ENCODE measurements around the gene RAB27B. TPM values are rescaled to one million over a fixed set of nuclear protein-coding genes. Genes with fewer than 3 reads are reported as not detected.
"Not testable (repeated sequence)": the region's sequence is repeated elsewhere in the genome, so short reads cannot be mapped to it uniquely, and the experiment has no call there.

Gene RAB27B
- polyA plus RNA-seq, 2 of the 4 experiments (the other 2 are of a cell fraction), result 11.0 to 13.2 TPM

DNA sequence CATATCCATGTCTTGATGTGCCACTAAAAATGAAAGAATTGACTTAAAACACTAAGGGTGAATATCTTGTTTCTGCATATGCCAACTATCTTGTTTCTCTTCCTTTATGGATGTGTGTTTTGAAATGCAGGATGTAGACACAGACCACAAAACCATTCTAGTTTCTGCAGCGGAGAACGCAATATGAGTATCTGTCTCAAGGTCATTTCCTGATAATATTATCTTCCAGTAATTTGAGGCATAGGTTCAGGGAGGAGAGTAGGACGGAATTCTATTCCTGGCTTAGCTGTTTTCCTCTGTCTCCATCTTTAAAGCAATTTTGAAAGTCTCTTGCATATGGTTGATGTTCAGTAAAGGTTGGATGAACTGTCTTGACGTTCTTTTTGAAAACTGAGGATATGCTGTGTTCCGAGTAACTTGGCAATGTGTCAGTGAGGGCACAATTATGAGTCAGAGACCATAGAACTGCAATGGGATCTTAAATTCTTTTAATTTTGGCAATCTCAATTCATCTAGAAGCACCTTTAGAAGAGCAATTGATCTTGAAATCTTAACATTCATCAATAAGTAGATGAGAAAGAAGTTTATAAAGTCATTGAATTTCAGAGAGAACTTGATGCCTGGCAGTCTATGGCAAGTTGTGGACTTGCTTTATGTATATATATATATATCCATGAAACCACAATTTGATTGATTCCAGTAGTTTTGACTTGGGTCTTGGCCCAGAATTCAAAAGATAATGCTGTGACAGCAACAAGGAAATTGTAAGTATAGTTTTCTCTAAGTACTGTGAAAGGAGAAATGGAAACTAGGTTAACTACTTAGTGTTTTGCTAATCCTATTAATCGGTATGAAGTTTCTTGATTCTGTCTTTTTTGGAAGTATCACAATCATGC, 24.8 kb downstream of the RAB27B start:
- Histone ChIP-seq H3K4me2 (no peak overlapping the region), H3K9me3 (no peaks in the 10 kb centered on the region), H3K4me1 (peaks cover 8% of the 10 kb centered on the region; the same call in 2 of the 3 replicates), H3K4me3 (no peak overlapping the region), H3K27ac (no peak overlapping the region)
- TF ChIP-seq HOXB5 (CRISPR knock-in tag; IDR thresholded peaks at IDR 0.05), result no peak
- no peak for TF ChIP-seq JUN (IDR thresholded peaks at IDR 0.05)
- no peak for TF ChIP-seq FOSB (CRISPR knock-in tag; IDR thresholded peaks at IDR 0.05)
- TF ChIP-seq ESRRA (IDR thresholded peaks at IDR 0.05; ENCODE audit: borderline replicate concordance, low read length), result no peak
- TF ChIP-seq GATA3 (IDR thresholded peaks at IDR 0.05; ENCODE audit: borderline replicate concordance), result no peak
- CTCF ChIA-PET, result interaction anchor here (1.4 kb wide), 1 partner anchor 130 kb away, joined by 4 read pairs; no protein-coding TSS in a partner anchor
- FAIRE-seq (no peak), ATAC-seq (no peak), DNase-seq (ENCODE audit: low read depth in 1 of 2, low spot score in 1 of 2) (no peak)
- POLR2A ChIA-PET, result no interaction called here
- 88% methylated on average over 6 of the region's 6 CpGs for WGBS (ENCODE audit: missing lambda C conversion rate)

DNA sequence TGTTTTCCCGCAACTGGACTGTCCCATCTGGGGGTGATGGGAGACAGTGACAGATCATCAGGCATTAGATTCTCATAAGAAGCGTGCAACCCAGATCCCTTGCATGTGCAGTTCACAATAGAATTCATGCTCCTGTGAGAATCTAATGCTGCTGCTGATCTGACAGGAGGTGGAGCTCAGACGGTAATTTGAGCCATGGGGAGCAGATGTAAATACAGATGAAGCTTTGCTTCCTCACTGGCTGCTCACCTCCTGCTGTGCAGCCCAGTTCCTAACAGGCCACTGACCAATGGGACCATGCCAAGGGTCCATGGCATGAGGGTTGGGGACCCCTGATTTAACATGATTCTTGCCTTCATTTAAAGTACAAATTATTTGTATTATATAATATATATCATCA, 26.8 kb downstream of the RAB27B start:
- POLR2A ChIA-PET; CTCF ChIA-PET; DNase-seq (ENCODE audit: low read depth in 1 of 2, low spot score in 1 of 2); H3K4me2 ChIP-seq; H3K4me3 ChIP-seq; H3K4me1 ChIP-seq; ATAC-seq; H3K27ac ChIP-seq; H3K9me3 ChIP-seq; FAIRE-seq: not testable (repeated sequence)
- 90% methylated on average over 3 of the region's 3 CpGs for WGBS (ENCODE audit: missing lambda C conversion rate)

GRCh38 chr18:54856105-54856646, 27.9 kb downstream of the RAB27B start:
- H3K27ac ChIP-seq, result no peak overlapping the region
- no peak overlapping the region for H3K4me3 ChIP-seq
- CTCF ChIA-PET, result no interaction called here
- FAIRE-seq (no peak), DNase-seq (ENCODE audit: low read depth in 1 of 2, low spot score in 1 of 2) (no peak), ATAC-seq (no peak)
- H3K4me2 ChIP-seq, result no peak overlapping the region
- H3K9me3 ChIP-seq, result no peaks in the 10 kb centered on the region
- no peak for TF ChIP-seq FOSB (CRISPR knock-in tag; IDR thresholded peaks at IDR 0.05)
- no peak for TF ChIP-seq HOXB13 (CRISPR knock-in tag; IDR thresholded peaks at IDR 0.05; ENCODE audit: low read depth)
- no peak for TF ChIP-seq PHF8 (IDR thresholded peaks at IDR 0.05; ENCODE audit: borderline replicate concordance, low read depth)
- no peak for TF ChIP-seq FOXS1 (CRISPR knock-in tag; IDR thresholded peaks at IDR 0.05)
- no peak for TF ChIP-seq GATA3 (IDR thresholded peaks at IDR 0.05; ENCODE audit: borderline replicate concordance)
- TF ChIP-seq TFCP2L1 (CRISPR knock-in tag; IDR thresholded peaks at IDR 0.05), result no peak
- TF ChIP-seq, protein P1, sequence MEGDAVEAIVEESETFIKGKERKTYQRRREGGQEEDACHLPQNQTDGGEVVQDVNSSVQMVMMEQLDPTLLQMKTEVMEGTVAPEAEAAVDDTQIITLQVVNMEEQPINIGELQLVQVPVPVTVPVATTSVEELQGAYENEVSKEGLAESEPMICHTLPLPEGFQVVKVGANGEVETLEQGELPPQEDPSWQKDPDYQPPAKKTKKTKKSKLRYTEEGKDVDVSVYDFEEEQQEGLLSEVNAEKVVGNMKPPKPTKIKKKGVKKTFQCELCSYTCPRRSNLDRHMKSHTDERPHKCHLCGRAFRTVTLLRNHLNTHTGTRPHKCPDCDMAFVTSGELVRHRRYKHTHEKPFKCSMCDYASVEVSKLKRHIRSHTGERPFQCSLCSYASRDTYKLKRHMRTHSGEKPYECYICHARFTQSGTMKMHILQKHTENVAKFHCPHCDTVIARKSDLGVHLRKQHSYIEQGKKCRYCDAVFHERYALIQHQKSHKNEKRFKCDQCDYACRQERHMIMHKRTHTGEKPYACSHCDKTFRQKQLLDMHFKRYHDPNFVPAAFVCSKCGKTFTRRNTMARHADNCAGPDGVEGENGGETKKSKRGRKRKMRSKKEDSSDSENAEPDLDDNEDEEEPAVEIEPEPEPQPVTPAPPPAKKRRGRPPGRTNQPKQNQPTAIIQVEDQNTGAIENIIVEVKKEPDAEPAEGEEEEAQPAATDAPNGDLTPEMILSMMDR (IDR thresholded peaks at IDR 0.05), result no peak
- TF ChIP-seq BHLHE40 (IDR thresholded peaks at IDR 0.05; ENCODE audit: low read depth, low read length), result no peak
- TF ChIP-seq, protein P2, sequence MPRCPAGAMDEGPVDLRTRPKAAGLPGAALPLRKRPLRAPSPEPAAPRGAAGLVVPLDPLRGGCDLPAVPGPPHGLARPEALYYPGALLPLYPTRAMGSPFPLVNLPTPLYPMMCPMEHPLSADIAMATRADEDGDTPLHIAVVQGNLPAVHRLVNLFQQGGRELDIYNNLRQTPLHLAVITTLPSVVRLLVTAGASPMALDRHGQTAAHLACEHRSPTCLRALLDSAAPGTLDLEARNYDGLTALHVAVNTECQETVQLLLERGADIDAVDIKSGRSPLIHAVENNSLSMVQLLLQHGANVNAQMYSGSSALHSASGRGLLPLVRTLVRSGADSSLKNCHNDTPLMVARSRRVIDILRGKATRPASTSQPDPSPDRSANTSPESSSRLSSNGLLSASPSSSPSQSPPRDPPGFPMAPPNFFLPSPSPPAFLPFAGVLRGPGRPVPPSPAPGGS (IDR thresholded peaks at IDR 0.05), result no peak
- TF ChIP-seq, protein P3, sequence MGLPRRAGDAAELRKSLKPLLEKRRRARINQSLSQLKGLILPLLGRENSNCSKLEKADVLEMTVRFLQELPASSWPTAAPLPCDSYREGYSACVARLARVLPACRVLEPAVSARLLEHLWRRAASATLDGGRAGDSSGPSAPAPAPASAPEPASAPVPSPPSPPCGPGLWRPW (IDR thresholded peaks at IDR 0.05), result no peak
- no peak for TF ChIP-seq EHF (CRISPR knock-in tag; IDR thresholded peaks at IDR 0.05)
- TF ChIP-seq CEBPB (IDR thresholded peaks at IDR 0.05), result no peak
- no peak for TF ChIP-seq HOXB5 (CRISPR knock-in tag; IDR thresholded peaks at IDR 0.05)
- TF ChIP-seq SREBF2 (IDR thresholded peaks at IDR 0.05), result no peak
- no peak for TF ChIP-seq ESRRA (IDR thresholded peaks at IDR 0.05; ENCODE audit: borderline replicate concordance, low read length)
- TF ChIP-seq NFE2L2 (conservative IDR thresholded peaks at IDR 0.05; ENCODE audit: low read length), result no peak
- no peak for TF ChIP-seq RNF2 (IDR thresholded peaks at IDR 0.05; ENCODE audit: borderline replicate concordance, low read depth)
- H3K4me1 ChIP-seq, result no peaks in the 10 kb centered on the region
- 84% methylated on average over 2 of the region's 2 CpGs for WGBS (ENCODE audit: missing lambda C conversion rate)
- POLR2A ChIA-PET, result no interaction called here

Measured in A549 (cell line).